Loucy (cell line): ENCODE results near the gene OR1L8.

Source experiments
- EZH2phosphoT487 ChIP-seq: fragments of 200-600 bp; IDR thresholded peaks from 2 replicates; pipeline ENCODE4 v1.6.1; 2018; ENCODE audit warnings: antibody characterized with exemption, mild to moderate bottlenecking, moderate library complexity, borderline replicate concordance
- TF ChIP-seq, protein P1 (sequence below): fragments of 200-600 bp; sonication (generic); conservative IDR thresholded peaks from 2 replicates; pipeline ENCODE4 v1.5.1; 2014; ENCODE audit warnings: mild to moderate bottlenecking, antibody characterized with exemption, low read length

DNA sequence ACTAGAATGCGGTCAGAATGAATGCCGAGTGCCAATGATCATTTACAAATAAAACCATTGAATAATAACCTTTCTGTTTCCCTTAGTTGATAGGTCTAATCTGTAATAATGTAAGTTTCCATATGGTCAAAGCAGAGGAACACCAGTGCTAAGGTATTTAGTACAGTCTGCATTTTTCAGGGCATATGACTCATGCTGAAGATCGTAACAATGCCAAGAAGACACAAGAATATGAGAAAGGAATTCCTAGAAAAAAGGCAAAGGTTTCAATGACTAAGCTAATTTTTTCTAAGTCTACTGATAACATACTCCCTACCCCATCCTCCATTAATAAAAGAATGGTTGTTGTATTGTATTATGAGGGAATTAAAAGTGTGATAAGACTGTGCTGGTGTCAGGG, 2.8 kb downstream of the OR1L8 start:
- TF ChIP-seq, protein P1, sequence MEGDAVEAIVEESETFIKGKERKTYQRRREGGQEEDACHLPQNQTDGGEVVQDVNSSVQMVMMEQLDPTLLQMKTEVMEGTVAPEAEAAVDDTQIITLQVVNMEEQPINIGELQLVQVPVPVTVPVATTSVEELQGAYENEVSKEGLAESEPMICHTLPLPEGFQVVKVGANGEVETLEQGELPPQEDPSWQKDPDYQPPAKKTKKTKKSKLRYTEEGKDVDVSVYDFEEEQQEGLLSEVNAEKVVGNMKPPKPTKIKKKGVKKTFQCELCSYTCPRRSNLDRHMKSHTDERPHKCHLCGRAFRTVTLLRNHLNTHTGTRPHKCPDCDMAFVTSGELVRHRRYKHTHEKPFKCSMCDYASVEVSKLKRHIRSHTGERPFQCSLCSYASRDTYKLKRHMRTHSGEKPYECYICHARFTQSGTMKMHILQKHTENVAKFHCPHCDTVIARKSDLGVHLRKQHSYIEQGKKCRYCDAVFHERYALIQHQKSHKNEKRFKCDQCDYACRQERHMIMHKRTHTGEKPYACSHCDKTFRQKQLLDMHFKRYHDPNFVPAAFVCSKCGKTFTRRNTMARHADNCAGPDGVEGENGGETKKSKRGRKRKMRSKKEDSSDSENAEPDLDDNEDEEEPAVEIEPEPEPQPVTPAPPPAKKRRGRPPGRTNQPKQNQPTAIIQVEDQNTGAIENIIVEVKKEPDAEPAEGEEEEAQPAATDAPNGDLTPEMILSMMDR = no peak
- TF ChIP-seq EZH2phosphoT487 = no peak
